SW 1271 (cell line): Measurements from ENCODE around the gene FMR1.

Source experiments
- DNase-seq, 2 experiments: peaks; one replicate each; lab custom pipeline; 2025; lab: John Stamatoyannopoulos, UW

The FMR1 gene

DNA sequence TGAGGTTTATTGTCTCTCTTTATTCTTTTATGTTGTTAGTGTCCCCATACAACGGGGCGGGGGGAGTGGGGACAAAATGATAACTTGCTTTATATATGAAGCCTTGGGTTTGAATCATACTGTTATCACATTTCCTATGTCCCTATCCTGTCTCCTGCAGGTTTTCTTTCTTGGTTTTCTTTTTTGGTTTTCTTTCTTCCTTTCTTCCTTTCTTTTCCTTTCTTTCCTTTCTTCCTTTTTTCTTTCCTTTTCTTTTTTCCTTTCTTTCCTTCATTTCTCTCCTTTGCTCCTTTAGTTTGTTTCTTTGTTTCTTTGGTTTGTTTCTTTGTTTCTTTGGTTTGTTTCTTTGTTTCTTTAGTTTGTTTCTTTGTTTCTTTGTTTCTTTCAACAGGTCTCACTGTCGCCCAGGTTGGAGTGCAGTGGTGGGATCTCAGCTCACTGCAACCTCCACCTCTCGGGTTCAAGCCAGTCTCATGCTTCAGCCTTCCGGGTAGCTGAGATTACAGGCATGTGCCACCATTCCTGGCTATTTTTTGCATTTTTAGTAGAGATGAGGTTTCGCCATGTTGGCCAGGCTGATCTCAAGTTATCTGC, 4.8 kb downstream of the FMR1 start:
- no peak for DNase-seq

DNA sequence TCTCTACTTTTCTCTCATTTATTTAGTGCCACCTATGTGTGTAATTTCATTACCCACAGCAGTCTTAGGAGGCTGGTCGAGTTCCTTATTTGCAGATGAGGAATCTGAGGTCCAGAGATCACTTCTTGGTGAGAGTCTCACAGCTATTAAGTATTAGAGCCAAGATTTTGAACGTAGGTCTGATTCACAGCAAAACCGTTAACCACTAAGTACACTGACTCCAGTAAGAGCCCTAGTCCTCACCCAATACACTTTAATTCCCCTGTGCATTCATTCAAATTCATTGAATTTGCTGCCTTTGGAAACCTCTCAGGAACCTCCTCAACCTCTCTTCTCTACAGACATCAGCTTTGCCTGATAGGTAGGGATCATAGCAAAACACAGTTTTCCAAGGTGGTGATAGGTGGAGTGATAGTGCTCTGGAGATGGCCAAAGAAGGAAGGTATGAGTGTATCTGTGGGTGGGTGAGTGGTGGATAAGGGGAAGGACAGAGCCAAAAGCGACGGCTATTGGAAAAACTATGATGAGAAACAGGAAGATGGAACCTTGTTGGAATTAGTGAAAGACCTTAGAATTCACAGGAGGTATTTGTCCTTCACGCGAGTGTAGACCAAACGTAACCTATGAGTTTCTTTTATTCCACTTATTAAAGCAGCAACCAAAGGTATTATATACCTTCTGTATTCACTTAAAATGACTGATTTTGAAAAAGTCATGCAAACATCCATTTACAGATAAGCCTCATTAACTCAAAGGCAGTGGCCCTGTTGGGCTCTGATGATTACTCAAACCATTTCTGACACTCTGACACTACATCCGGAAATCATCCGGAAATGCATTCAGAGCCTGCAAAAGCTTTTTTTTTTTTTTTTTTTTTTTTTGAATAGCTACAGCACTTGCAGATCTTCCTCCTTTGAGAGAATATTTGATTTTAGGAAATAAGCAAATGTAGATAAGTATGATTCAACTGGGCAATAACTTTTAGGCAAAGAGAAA, 6.3 kb downstream of the FMR1 start:
- DNase-seq, result no peak

DNA sequence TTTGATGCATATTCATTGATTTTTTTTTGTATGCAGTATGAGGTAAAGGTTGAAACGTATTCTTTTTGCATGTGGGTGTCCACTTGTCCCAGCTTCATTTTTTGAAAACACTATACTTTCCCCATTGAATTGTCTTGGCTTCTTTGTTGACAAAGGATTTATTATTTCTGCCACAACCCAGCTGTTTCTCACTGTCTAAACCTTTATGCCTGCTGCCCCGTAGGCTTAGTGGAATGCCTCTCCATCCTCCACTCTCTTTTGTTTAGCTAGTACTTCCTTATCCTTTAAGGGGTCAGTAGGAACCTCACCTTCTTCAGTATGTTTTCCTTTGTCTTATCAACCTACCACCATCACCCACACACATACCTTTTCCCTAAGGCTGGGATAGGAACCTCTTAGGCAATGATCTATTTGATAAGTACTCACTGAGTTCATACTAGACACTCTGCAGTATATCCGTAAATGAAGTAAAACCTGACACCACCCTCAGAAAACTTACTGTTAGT, 8.5 kb downstream of the FMR1 start:
- no peak for DNase-seq

DNA sequence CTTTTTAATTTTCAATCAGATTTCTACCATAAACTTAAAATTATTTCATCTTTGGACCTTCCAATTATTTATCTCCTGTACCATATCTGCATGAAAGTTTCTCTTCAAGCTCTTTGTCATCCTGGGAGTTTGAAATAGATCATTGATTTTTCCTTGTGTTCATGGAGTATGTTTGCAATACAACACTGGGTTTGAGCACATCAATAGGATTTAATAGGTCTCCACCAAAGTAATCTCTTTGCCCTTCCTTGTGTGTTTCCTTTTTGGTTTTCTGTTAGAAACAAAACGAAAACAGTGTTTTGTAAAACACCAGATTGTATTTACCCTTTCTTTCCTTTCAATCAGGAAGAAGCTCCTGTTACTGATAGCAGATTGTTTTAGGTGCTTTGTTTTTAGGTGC, 11.9 kb downstream of the FMR1 start:
- no peak for DNase-seq

DNA sequence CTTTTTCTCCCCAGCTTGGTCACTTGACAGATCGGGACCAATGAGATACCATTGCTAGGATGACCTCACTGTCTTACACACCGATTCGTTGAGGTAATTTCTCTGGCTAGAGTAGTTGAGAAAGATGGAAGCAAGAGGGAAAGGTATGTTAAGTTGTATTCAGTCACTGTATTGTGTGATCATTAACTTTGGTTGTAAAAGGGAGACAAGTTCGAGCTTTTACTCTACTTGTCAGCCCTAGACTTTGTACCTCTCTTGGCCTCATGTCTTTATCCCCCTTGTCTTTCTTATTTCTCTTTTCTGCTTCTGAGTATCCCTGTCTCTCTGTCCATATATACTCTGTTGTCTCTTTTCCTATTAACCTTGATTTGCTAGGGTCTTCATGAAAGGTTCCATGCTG, 15.5 kb downstream of the FMR1 start:
- no peak for DNase-seq

DNA sequence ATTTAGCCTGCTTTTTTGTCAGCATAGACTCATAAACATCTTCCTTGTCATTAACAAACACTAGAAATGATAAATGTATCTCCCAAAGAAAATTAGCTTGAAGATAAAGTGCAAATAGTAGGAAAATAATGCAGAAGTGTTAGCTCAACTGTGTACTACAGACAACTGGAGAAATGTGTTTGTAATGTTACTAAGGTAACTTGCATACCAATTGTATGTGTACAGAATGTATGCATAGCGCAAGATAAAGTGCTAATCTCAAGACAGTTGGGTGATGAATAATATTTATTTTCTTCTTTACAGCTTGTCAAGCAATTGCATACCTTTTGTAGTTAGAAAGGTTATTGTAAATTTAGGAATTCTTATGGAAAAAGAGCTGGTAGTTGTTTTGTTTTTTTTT, 22.1 kb downstream of the FMR1 start:
- DNase-seq, result no peak

DNA sequence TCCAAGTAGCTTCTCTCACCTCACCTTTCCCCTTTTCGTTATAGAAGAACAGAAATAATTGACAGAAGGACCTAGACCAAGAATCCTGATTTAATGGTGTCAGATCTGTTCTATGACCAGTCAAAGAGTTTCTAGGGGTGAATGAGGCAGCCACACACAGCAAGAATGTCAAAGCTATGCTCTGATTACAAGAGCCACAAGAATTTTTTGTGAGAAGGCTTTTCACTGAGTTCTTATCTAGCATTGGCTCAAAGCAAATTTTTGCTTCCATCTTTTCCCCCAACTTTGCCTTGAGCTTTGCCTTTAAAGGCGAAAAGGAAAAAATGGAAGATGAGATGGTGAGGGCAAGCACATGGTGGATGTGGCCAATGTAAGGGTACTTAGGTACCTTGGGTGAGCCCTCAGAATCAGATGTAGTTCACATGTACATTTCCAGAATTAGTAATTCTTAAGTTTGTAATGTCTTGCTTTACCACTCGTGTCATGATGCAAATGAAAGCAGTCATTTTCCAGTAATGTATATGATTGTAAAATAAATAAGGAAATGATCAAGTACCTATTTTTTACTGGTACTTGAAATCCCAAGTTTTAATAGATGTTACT, 23.5 kb downstream of the FMR1 start:
- DNase-seq, result no peak

DNA sequence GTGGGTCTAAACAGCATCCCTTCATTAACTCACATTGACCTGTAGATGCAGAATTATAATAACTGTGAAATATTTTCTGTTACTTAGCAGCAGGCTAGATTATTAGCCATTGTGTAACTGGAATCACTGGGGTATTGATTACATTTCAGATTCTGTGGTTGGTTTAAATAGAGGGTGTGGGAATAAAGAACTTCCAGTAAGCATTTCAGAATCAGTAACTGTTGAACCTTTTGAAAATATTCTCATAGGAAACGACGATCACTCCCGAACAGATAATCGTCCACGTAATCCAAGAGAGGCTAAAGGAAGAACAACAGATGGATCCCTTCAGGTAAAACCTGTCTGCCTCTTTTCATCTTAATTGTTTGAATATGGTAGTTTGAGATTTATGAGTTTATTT, 33.6 kb downstream of the FMR1 start:
- no peak for DNase-seq

DNA sequence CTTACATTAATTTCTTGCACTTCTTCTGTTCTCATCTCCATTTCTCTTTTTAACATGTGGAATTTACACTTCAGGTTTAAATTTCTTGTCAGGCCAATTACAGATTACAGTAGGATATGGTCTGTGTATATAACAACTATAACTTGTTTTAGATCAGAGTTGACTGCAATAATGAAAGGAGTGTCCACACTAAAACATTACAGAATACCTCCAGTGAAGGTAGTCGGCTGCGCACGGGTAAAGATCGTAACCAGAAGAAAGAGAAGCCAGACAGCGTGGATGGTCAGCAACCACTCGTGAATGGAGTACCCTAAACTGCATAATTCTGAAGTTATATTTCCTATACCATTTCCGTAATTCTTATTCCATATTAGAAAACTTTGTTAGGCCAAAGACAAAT, 36.8 kb downstream of the FMR1 start:
- DNase-seq, result no peak

DNA sequence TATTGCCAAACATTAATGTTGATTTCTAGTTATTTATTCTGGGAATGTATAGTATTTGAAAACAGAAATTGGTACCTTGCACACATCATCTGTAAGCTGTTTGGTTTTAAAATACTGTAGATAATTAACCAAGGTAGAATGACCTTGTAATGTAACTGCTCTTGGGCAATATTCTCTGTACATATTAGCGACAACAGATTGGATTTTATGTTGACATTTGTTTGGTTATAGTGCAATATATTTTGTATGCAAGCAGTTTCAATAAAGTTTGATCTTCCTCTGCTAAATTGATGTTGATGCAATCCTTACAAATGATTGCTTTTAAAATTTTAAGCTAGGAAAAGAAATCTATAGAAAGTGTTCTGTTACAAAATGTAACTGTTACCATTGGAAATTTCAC, 38.6 kb downstream of the FMR1 start:
- no peak for DNase-seq

DNA sequence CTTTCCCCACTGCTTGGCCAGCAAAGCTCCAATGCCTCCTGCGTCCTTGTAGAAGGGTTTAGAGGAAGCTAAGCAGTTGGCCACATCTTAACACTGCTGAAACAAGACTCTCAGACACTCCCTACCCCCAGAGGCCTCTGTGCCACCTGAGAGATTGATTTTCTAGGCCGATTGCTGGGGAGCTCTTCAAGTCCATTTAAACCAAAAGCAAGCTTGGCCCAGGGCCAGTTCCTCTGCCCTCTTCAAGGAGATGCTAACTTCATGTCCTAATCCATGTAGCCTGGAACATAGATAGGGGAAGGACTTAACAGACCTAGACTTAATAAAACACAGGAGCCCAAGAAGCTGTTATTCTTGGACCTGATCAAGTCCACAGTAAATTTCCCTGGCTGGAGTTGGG, 42.3 kb downstream of the FMR1 start:
- DNase-seq, result no peak

DNA sequence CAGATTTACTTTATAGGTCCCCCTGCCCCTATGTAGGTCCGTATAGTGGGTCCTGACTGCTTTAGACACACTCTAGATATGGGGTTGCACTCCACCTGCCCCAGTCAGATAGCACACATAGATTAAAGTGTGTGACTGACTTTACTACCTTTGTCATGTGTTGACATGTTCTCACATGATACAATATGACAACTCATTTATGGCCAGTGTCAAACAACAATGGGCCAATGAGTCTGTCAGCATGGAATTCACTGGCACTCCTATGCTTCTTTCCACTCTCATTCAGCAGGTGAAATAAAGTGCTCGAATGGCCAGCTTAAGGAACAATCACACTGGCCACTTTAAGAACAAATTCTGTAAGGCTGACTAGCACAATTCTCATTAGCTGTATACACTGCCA, 45.6 kb downstream of the FMR1 start:
- no peak for DNase-seq

DNA sequence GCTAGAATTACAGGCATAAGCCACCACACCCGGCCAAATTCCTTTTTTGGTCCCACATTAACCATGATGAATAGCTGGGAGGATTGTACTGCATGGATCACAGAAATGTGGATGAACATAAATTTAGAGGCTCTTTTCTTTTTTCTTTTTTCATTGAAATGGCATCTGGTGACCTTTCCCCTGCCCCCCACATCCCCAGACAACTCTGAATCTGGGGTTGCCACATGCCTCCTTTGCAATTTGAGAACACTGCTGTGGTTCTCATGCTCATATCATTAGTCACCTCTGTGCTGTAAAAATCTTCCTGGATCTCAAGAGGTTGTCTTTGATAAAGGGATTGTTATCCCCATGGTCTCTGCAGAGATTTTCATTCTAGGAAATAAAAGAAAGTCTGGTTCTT, 46.6 kb downstream of the FMR1 start:
- no peak for DNase-seq

DNA sequence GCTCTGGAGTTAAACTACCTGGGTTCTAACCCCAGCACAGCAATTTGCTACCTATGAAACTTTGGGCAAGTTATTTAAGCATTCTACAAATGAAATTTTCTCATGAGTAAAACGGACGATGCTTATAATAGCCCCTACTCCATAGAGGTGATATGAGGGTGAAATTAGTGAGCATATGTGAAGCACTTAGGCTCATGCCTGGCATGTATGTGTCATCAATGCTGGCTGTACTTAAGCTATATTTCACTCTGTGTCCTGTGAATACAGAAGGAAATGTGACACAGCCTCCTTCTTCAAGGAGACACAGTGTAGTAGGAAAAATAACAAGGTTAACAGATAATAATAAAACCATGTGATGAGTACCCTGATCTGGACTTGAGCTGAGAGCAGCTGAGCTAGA, 49.0 kb downstream of the FMR1 start:
- no peak for DNase-seq

DNA sequence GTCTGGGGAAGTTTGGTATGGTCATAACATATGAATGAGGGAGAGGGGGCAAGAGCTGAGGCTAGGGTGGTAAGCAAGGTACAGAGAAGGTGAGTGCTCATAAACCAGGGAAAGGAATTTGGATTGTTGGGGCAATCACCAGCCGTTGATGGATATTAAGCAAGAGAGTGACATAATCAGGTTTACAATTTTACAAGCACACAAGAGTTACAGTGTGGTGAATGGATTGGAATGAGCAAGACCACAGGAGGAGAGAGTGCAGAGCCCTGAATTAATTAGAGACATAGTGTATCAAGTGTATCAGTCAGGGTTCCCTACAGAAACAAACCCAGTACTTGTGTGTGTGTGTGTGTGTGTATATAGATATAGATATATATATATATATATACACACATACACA, 50.8 kb downstream of the FMR1 start:
- DNase-seq, result no peak

DNA sequence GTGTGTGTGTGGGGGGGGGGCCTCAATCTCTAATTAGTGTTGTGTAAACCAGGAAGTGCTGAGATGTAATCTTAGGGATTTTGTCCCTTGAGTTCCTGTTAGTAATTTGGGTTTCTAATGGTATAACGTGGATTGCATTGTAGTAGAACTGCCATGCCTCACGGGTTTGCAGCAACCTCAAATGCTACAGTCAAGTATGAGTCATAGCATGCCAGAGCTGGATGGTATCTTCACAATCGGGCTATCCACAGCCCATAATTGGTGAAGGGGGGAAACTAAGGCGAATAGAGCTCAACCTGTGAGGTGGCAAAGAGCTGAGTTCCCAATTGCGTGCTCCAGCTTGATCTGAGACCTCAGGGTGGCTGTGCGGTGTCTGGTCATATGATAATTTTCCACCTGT, 67.2 kb downstream of the FMR1 start:
- no peak for DNase-seq

DNA sequence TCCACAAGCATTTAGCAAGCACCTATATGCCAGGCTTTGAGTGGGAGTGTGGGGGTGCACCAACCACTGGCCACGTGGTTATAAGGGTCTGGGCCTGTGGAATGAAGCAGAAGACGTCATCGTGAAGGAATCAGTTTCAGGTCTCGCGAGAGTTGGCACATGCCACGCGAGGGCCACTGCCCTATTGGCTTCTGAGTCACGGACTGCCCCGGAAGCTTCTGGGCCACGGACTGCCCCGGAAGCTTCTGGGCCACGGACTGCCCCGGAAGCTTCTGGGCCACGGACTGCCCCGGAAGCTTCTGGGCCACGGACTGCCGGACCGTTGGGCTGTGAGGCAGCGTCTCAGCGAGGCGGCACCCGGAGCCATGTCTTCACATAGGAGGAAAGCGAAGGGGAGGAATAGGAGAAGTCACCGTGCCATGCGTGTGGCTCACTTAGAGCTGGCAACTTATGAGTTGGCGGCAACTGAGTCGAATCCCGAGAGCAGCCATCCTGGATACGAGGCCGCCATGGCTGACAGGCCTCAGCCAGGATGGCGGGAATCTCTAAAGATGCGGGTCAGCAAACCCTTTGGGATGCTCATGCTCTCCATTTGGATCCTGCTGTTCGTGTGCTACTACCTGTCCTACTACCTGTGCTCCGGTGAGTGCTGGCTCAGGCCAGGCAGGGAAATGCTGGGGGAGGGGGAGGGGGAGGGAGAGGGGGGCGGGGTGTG, 69.5 kb downstream of the FMR1 start, which contains the start of gene FMR1NB:
Gene FMR1NB, plus strand, starts transcription at position 300 of the 715 bp plus-strand sequence. Its CDS starts 66 bp downstream, at position 366.
- no peak for DNase-seq
